Tibial nerve (tissue), 3 donors: ENCODE results near the gene GRAMD4.

Experiments used
- CTCF ChIP-seq, 5 experiments: fragments of 200-600 bp in 3 of 5; fragments of 450-650 bp in 2 of 5; sonication (generic) in 3 of 5; IDR thresholded peaks; one replicate each; pipeline ENCODE4 v1.5.1; 2016 to 2019; ENCODE audit warnings: antibody characterized with exemption in 5 of 5, mild to moderate bottlenecking in 3 of 5, moderate library complexity in 2 of 5
- POLR2A ChIP-seq, 2 donors: fragments of 450-650 bp; IDR thresholded peaks; one replicate each; pipeline ENCODE4 v1.6.1; 2017; ENCODE audit warnings: antibody characterized with exemption in 2 of 2, mild to moderate bottlenecking in 2 of 2, moderate library complexity in 2 of 2

DNA sequence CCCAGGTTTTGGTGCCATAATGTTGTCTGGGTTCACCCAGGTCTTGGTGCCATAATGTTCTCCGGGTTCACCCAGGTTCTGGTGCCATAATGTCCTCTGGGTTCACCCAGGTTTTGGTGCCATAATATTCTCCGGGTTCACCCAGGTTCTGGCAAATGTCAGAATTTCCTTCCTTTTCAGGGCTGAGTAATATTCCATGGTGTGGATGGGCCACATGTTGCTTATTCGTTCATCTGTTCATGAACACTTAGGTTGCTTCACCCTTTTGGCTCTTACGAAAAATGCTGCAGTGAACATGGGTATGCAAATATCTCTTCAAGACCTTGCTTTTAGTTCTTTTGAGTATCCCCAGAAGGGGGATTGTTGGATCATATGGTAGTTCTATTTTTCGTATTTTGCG lies 15.1 kb upstream of the GRAMD4 start:
- no peak for TF ChIP-seq CTCF (IDR thresholded peaks at IDR 0.05)
- TF ChIP-seq POLR2A (IDR thresholded peaks at IDR 0.05) = no peak
